Measurements from ENCODE around the gene LGR6.
A peak's percentile ranks its signal among the peaks of the same experiment; 100 is the strongest.
"Not testable (repeated sequence)": the region's sequence is repeated elsewhere in the genome, so short reads cannot be mapped to it uniquely, and the experiment has no call there.

LGR6 gene

GRCh38 chr1:202193614-202194327 is at the start of gene LGR6:
Gene LGR6, plus strand, starts transcription at chr1:202193799. Its CDS starts 191 bp downstream, at chr1:202193990.
- no peak for DNase-seq

DNA sequence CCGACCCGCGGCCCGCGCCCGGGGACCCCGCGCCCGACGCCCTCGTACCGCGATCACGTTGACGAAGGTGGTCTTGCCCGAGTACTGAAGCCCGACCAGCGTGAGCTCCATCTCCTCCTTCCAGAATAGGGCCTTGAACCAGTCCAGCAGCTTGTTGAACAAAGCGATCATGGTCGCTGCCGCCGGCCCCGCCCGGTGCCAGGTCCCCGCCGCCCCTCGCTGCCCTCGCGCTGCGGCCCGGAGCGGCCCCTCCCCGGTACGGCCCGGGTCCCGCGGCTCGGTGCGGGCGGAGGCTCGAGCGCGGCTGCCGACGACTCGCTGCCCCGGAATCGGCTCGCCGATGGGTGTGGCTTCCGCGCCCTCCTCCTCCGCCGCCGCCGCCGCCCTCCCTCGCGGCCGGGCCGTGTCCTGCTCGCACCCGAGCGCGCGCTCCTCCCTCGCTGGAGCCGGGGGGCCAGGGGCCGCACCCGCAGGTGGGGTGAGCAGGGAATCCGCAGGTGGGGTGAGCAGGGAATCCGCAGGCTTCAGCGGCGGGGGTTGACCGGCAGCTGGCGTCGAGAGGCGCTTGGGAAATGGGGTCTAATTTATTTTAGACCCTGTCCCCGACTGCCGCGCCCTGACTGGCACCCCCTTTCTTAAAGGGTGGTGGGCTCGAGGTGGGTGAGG is 49.1 kb upstream of the LGR6 start, which contains the start of gene ARL8A:
TSS of gene ARL8A (minus strand) at position 336 of the 666 bp plus-strand sequence. CDS start at position 171, 165 bp downstream.
- DNase-seq: peak; percentile 74

DNA sequence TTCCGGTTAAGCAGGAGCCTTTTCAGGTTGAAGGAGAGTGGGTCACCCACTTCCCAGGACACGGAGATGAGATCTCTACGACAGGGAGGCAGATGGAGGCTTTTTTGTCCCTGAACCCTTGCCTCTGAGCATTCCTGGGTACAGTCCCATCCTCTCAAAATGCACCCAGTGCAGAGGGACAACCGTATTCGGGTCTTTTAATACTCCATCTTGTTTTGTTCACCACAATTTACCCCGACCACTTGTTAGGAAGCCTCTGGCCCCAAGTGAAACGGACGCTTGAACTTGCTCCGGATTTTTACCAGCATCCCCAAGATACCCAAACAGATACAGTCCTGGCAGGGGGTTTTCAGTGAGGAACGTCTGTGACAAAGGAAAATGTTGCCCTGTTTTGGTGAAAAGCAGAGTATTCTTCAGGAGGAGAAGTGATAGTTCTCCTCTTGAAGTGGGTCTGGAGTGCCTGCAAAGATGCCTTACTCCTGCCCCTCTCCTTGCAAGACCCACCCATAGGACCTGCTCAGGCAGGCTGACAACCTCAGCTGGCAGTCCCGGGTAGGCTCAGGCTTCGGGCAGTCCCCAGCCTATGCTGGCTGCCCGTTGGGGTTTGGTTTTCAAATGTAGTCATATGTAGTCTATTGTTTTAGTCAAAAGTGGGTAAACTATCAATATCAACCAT is 48.4 kb upstream of the LGR6 start:
- DNase-seq: no peak

DNA sequence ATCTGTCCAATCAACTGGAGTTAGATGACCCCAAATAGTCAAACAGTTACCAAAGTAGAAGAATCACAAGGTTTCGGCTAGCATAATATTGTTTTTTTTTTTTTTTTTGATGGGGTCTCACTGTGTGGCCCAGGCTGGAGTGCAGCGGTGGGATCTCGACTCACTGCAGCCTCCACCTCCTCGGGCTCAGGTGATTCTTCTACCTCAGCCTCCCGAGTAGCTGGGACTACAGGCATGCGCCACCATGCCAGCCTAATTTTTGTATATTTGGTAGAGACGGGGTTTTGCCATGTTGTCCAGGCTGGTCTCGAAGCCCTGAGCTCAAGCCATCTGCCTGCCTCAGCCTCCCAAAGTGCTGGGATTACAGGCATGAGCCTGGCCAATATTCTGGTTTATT is 47.9 kb upstream of the LGR6 start:
- not testable (repeated sequence) for DNase-seq

DNA sequence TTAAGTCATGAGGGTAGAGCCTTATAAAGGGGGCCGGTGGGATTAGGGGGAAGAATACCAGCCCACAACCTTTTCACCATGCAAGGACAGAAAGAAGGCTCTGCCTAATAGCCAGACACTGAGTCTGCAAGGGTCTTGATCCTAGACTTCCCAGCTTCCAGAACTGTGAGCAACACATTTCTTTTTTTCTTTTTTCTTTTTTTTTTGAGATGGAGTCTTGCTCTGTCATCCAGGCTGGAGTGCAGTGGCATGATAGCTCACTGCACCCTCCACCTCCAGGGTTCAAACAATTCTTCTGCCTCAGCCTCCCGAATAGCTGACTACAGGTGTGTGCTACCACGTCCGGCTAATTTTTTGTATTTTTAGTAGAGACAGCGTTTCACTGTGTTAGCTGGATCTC is 47.3 kb upstream of the LGR6 start:
- no peak for DNase-seq

DNA sequence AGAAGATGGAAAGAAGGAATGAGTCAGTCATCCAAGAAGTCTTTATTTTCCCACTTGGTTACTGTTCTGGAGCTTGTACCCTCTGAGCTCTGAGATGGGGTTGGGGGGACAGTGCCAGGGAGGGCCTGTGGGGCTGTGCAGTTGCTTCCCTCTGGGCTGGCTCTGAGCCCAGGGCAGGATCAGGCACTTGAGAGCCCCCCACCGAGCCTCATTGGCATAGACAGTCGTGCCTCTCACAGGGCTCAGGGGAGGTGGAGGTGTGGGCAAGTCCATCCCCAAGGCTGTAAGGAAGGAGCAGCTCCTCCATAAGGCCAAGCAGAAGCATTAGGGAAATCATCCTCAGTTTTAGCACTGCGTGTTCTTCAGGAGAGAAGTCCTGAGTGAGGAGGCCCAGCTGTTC is 46.6 kb upstream of the LGR6 start:
- DNase-seq: peak; percentile 31

DNA sequence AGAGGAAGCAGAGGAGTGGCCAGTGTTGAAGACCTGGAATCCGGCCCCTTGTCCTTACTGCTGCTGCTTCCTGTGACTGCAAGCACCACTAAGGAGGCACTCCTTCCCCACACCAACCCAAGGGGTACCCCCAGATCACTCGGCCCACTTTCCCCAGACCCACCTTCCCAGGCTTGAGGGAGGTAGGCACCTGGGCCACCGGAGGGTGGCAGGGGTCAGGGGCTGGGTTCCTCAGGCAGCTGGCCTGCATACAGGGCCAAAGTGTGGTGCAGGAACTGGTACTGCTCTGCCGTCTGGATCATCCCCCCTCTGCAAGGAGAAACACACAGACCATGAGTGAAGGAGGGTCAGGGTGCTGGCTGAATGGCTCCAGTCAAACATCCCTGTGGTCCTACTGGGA is 45.2 kb upstream of the LGR6 start:
- no peak for DNase-seq

DNA sequence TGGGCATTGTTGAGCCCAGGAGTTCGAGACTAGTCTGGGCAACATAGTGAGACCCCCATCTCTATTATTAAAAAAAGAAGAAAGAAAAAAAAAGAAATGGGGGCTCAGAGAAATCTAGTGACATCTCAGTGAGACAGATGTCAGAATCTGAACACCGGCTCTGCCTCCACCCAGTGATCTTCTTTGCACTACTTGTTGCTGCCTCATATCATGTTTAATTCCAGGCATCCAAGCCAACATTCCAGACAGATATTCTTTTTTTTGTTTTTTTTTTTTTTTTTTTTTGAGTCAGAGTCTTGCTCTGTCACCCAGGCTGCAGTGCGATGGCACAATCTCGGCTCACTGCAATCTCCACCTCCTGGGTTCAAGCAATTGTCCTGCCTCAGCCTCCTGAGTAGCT is 44.0 kb upstream of the LGR6 start:
- DNase-seq: no peak

DNA sequence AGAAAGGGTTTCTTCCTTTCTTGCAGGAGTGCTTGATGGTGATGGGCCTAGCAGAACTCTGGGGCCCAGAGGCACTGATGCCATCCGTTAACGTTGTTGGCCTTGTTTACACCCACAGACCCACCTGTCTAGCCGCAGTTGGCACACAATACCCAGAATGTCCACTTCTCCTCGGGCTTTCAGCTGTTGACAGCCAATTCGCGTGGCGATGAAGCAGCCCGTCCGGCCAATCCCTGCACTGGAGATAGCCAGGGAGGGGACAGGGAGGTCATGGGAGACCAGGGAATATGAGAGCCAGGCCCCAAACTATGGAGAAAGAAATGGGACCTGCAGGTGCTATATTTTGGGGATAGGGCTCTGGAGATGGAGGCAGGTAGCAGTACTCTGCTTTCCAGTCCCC is 43.4 kb upstream of the LGR6 start:
- no peak for DNase-seq

DNA sequence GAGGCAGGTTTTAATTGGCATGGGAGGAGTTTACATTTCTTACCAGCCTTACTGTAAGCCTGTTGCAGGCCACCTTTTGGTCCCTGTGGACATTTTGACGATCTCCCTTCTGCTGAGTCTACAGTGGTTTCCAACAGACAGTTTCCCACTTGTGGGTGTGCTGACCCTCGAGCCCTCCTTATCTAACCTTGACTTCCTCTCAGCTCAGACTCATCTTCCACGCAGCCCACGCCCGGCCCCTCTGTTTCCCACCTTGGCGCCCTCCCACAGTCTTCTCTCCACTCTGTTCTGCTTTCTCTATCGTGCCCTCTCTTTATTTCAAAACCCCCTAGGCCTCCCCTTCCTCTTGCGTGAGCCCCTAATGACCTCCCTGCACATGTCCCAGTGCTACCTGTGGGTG is 43.0 kb upstream of the LGR6 start:
- DNase-seq: no peak

DNA sequence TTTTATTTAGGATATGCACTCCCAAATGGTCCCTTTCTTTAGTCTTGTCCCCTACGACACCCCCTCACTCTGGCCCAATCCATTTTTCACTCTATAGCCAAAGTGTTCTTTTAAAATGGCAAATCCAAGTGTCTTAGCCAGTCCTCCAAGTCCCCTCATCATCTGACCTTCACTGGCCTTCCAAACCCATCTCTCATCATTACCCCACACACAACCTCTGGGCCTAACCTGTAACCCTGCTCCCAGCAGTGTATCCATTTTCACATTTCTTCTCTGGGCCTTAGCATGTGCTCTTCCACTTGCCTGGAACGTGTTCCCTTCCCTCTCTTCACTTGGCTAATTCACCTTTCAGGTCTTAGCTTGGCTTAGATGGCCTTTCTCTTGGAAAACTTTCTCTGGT is 42.6 kb upstream of the LGR6 start:
- no peak for DNase-seq

DNA sequence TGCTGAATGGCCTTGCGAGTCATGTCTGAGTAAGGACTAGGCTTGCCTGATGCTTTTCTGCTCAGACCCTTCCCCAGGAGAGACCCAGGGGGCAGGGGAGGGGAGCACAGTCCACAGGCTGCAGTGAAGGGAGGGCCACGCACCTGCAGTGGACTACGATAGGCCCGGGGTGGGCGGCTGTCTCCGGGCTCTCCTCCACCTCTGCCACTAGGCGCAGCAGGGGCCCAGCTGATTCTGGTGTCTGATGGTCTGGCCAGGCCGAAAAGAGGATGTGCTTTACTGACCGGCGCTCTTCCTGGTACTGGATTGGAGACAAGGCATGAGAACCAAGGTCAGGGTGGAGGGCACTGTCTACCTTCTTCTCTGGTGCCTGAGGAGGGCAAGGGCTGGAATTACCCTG is 41.2 kb upstream of the LGR6 start:
- no peak for DNase-seq

GRCh38 chr1:202153284-202153683 is 40.3 kb upstream of the LGR6 start:
- no peak for DNase-seq

DNA sequence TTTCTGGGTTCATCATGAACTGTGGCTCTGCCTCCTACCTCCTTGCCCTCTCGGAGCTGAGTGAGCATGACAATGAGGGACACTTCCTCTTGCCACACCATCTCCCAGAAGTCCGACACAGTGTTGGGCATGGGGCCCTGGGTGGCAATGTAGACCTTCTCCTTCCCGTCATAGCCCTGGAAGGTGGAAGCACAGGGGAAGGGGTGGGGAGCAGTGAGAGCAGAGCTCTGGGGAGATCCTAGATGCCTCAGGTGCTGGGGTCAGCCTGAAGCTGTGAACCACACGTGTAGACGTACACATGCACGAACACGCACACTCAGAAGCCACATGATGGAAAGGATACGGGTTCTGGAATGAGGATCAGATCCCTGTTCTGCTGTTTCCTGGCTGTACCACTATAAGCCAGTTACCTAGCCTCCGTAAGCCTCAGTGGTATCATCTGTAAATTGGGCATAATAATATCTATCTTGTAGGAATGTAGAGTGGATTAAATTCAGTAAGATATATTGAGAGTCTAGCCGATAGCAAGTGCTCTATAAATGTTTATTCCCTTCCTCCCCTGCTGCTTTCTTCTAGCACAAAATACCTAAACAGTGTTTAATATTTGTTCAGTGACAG is 39.3 kb upstream of the LGR6 start:
- DNase-seq: no peak

DNA sequence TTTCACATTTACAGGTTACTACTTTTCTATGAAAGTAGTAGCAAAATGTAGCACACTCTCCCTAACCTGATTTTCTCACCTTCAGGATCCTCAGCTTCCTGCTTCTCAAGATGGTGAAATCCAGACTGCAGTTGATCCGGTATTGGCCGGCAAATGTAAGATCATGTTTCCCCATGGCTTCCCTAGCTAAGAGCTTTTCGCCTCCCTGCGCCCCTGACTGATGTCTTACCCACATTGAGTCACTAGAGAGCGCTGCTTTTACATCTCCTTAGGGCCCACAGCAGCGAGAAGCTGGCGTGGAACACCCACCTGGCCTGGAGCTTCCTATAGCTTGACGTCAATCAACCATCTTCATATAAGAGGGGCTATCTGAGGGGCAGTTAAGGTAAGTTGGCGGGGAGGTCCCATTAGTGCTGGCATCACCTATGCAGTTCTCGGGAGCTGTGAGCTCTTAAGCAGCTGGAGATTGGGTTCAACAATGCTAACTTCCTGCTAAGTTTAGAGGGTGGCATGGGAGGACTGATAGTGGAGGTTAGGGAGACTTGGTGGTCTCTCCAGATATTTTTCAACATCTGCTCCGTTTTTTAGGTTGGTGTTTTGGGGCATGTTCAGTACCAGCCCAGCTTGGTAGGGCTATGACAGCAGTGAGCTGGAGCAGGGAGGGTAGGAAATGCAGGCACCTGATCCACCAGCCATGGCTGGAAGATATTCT is 38.7 kb upstream of the LGR6 start:
- peak; percentile 76 for DNase-seq

DNA sequence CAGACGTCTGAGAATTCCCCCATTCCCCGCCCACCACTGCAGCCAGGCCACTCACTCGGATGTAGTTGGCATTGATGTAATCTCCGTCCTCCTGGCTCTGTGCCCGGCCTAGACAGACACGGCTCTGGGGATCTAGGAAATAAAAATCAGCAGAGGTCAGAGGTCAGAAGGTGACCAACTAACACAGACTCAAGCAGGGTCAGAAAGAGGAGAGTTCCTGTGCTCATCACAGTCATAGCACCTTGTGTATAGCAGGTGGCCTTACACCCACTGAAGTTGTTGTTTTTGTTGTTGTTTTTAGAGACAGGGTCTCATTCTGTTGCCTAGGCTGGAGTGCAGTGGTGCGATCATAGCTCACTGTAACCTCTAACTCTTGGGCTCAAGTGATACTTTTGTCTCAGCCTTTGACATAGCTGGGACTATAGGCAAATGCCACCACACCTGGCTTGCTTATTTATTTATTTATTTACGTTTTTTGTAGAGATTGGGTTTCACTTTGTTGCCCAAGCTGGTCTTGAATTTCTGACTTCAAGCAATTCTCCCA is 38.0 kb upstream of the LGR6 start:
- no peak for DNase-seq

GRCh38 chr1:202156590-202156989 is 37.0 kb upstream of the LGR6 start:
- DNase-seq: no peak

GRCh38 chr1:202157945-202158344 is 35.7 kb upstream of the LGR6 start:
- no peak for DNase-seq

GRCh38 chr1:202158810-202159533 is 34.6 kb upstream of the LGR6 start:
- no peak for DNase-seq

DNA sequence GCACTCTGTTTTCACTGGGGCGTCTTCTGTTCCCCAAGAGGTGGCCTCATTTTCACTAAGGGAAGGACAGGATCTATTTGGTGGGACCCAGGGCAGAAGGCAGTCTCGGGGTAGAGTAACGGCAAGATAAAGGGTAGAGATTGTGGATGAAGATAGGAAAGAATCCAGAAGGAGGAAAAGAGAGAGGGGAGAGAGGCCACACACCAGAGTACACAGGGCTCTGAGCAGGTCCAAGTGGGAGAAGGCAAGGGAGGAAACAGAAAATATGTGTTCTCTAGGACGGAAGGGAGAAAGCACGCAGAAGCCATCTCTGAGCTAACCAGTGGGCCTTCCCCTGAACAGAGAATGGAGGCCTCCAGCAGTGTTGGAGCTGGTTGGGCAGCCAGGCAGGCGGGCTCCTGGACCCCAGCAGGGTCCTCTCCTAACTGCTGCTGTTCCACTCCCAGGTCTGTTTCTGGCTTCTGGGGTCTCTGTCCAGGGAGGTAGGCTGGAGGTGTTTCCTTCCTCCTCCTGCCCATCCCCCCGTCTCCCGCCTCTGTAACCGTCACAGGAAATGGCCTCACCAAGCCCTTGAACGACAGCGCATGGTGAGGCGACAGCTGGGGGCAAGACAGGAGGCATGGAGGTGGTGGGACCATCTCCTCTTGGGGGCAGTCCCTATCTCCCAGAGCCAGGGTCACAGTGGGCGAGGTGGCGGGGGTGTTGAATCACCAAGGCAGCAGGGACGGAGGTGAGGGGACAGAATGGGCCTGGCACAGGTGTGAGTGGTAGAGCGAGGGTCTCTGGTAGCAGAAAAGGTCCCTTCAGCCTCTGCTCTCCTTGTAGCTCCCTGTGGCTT is 33.8 kb upstream of the LGR6 start:
- DNase-seq: no peak

GRCh38 chr1:202160377-202160940 is 33.1 kb upstream of the LGR6 start, which contains the start of gene PTPN7:
Gene PTPN7, minus strand, starts transcription at chr1:202160602. Its CDS starts 1,200 bp downstream, at chr1:202159402.
- DNase-seq: no peak
